ENCODE measurements around the gene WWTR1. TPM values are rescaled to one million over a fixed set of nuclear protein-coding genes. Genes with fewer than 3 reads are reported as not detected.

The WWTR1 gene
- total RNA-seq, 2 experiments from 2014 or later = 0.40 to 0.63 TPM

GRCh38 chr3:149475451-149476060, 182.3 kb downstream of the WWTR1 start:
- POLR2A ChIA-PET = no interaction called here
- no peak for ATAC-seq
- TF ChIP-seq, protein P1, sequence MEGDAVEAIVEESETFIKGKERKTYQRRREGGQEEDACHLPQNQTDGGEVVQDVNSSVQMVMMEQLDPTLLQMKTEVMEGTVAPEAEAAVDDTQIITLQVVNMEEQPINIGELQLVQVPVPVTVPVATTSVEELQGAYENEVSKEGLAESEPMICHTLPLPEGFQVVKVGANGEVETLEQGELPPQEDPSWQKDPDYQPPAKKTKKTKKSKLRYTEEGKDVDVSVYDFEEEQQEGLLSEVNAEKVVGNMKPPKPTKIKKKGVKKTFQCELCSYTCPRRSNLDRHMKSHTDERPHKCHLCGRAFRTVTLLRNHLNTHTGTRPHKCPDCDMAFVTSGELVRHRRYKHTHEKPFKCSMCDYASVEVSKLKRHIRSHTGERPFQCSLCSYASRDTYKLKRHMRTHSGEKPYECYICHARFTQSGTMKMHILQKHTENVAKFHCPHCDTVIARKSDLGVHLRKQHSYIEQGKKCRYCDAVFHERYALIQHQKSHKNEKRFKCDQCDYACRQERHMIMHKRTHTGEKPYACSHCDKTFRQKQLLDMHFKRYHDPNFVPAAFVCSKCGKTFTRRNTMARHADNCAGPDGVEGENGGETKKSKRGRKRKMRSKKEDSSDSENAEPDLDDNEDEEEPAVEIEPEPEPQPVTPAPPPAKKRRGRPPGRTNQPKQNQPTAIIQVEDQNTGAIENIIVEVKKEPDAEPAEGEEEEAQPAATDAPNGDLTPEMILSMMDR (IDR thresholded peaks at IDR 0.05) = no peak
- no peaks in the 10 kb centered on the region for H3K36me3 Mint-ChIP-seq (ENCODE audit: low read depth)
- intact Hi-C loops (cut with micrococcal nuclease) = no loop called here
- DNase-seq = no peak
- H3K4me3 Mint-ChIP-seq = no peak overlapping the region
- no peak overlapping the region for H3K27ac Mint-ChIP-seq
- H3K27me3 Mint-ChIP-seq = peaks cover 3% of the 10 kb centered on the region
- CTCF ChIA-PET = no interaction called here
- no peaks in the 10 kb centered on the region for H3K9me3 Mint-ChIP-seq
- H3K4me1 Mint-ChIP-seq (ENCODE audit: low read depth) = no peaks in the 10 kb centered on the region

- intact Hi-C loops (cut with micrococcal nuclease) = no loop called here
- no peaks in the 10 kb centered on the region for H3K4me1 Mint-ChIP-seq (ENCODE audit: low read depth)
- no peak within 1 kb of the TSS for H3K27ac Mint-ChIP-seq
- no peak within 1 kb of the TSS for H3K4me3 Mint-ChIP-seq
- TF ChIP-seq, protein P1 (IDR thresholded peaks at IDR 0.05) = no peak
- H3K9me3 Mint-ChIP-seq = no peaks in the 10 kb centered on the region
- DNase-seq = no peak
- ChIA-PET POLR2A (no interaction called here), CTCF (interaction anchor here (1.2 kb wide), 1 partner anchor 95 kb away, joined by 3 read pairs; no protein-coding TSS in a partner anchor)
- no peaks in the 10 kb centered on the region for H3K36me3 Mint-ChIP-seq (ENCODE audit: low read depth)
- no peak for ATAC-seq
- H3K27me3 Mint-ChIP-seq = peaks cover 1% of the 10 kb centered on the region
These were observed 183.5 kb downstream of the WWTR1 start, which contains the start of gene TM4SF4 for GRCh38 chr3:149474250-149474817. Gene TM4SF4 (plus strand): TSS chr3:149474697. CDS start chr3:149474878, 181 bp downstream.

DNA sequence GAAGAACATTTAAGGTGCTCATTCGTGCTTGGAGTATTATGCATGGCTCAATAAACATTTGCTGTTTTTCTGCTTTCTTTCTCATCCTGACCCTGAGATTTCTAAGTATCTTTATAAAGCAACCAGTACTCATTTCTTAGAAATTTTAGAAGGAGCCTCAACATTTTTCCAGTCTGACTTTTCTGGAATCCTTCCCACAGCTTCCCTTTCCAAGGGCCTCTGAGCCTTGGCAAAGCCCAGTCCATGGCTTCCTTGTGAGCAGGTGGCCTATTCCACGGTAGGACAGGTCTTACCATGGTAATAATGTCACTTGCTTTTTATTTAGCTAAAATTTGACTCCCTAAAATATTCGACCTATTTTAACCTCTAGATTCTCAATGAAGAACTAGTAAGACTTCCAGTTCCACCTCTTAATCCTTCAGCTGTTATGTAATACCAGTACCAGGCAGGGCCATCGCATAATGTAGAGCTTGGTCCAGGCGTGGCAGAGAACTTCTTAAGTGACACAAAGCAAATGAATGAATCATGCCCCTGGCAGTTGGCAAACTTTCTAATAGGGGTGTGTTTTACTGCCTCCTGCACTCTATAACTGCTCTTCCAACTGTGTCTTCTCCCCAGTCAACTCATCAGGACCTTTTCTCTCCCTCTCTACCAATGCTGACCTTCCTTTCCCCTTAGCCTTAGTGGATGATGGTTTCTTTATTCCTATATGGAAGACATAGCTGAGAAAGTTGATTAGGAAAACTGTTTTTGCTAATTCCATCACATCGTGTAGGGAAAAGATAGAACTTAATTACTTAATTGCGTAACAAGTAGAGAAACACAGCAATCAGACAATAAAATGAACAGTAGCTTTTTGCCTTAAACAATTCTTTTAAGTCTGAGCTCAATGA, 184.2 kb downstream of the WWTR1 start:
- peaks cover 1% of the 10 kb centered on the region for H3K27me3 Mint-ChIP-seq
- intact Hi-C loops (cut with micrococcal nuclease) = no loop called here
- ChIA-PET POLR2A (no interaction called here), CTCF (interaction anchor here (1.2 to 1.4 kb wide), 2 partner anchors 48 to 96 kb away, joined by 3 read pairs; no protein-coding TSS in a partner anchor)
- H3K36me3 Mint-ChIP-seq (ENCODE audit: low read depth) = no peaks in the 10 kb centered on the region
- TF ChIP-seq, protein P1 (IDR thresholded peaks at IDR 0.05) = no peak
- DNase-seq (no peak), ATAC-seq (no peak)
- H3K9me3 Mint-ChIP-seq = no peaks in the 10 kb centered on the region
- H3K4me1 Mint-ChIP-seq (ENCODE audit: low read depth) = no peaks in the 10 kb centered on the region
- no peak overlapping the region for H3K27ac Mint-ChIP-seq
- no peak overlapping the region for H3K4me3 Mint-ChIP-seq

- intact Hi-C loops (cut with micrococcal nuclease) = no loop called here
- POLR2A ChIA-PET = no interaction called here
These were observed 185.6 kb downstream of the WWTR1 start for GRCh38 chr3:149472030-149472797.

More at GRCh38 chr3:149472030-149472797, 185.6 kb downstream of the WWTR1 start:
- no peaks in the 10 kb centered on the region for H3K36me3 Mint-ChIP-seq (ENCODE audit: low read depth)
- TF ChIP-seq, protein P1 (IDR thresholded peaks at IDR 0.05) = no peak
- no peaks in the 10 kb centered on the region for H3K9me3 Mint-ChIP-seq
- H3K27ac Mint-ChIP-seq = no peak overlapping the region
- ATAC-seq = no peak
- CTCF ChIA-PET = interaction anchor here (1.4 kb wide), 1 partner anchor 47 kb away, joined by 3 read pairs; no protein-coding TSS in a partner anchor
- H3K4me3 Mint-ChIP-seq = no peak overlapping the region
- H3K27me3 Mint-ChIP-seq = peaks cover 1% of the 10 kb centered on the region
- DNase-seq = no peak
- no peaks in the 10 kb centered on the region for H3K4me1 Mint-ChIP-seq (ENCODE audit: low read depth)

Data from activated CD8-positive, alpha-beta T cell treated with anti-CD3 and anti-CD28 coated beads for 36 hours (primary cell).